Adrenal gland (tissue), 12 donors: ENCODE data around the gene SSC5D. TPM values are rescaled to one million over a fixed set of nuclear protein-coding genes. Genes with fewer than 3 reads are reported as not detected.

ENCODE experiments used
- DNase-seq, 7 donors: peaks; one replicate each; pipeline ENCODE4 v3.0.0-alpha.2; 2019 to 2020
- H3K27ac ChIP-seq, 5 donors: fragments of 200-600 bp; sonication (generic) in 4 of 5; 1 replicate in 3 of 5; 2 replicates in 2 of 5; pipeline versions ENCODE4 v1.5.1 to v1.8.0; 2016 to 2020; ENCODE audit warnings: mild to moderate bottlenecking in 1 of 5
- H3K27me3 ChIP-seq: fragments of 200-600 bp; 2 replicates; pipeline ENCODE4 v1.8.0; 2021
- H3K36me3 ChIP-seq, 2 donors: fragments of 200-600 bp; replicated peaks in 1 of 2; 1 replicate in 1 of 2; 2 replicates in 1 of 2; pipeline versions ENCODE4 v1.5.1 to v1.8.0; 2018 to 2022
- H3K4me1 ChIP-seq, 2 donors: fragments of 200-600 bp; replicated peaks in 1 of 2; 1 replicate in 1 of 2; 2 replicates in 1 of 2; pipeline versions ENCODE4 v1.5.1 to v1.8.0; 2018 to 2021
- H3K4me3 ChIP-seq, 4 donors: fragments of 200-600 bp; sonication (generic) in 3 of 4; one replicate each; pipeline ENCODE4 v1.5.1; 2016 to 2018
- H3K9me3 ChIP-seq, 3 donors: fragments of 200-600 bp; sonication (generic) in 1 of 3; replicated peaks in 1 of 3; 1 replicate in 2 of 3; 2 replicates in 1 of 3; pipeline versions ENCODE4 v1.5.1 to v1.8.0; 2016 to 2021
- CTCF ChIP-seq, 6 experiments: fragments of 450-650 bp in 4 of 6; fragments of 200-600 bp in 2 of 6; sonication (generic) in 1 of 6; IDR thresholded peaks; 1 replicate in 5 of 6; 2 replicates in 1 of 6; pipeline versions ENCODE4 v1.5.1 to v1.8.0; 2016 to 2021; ENCODE audit warnings: antibody characterized with exemption in 6 of 6, mild to moderate bottlenecking in 2 of 6, moderate library complexity in 1 of 6
- POLR2A ChIP-seq, 2 donors: fragments of 450-650 bp; IDR thresholded peaks; one replicate each; pipeline ENCODE4 v1.6.1; 2017; ENCODE audit warnings: antibody characterized with exemption in 2 of 2, mild to moderate bottlenecking in 2 of 2, moderate library complexity in 1 of 2
- WGBS, 4 donors: extraction: QIAGEN DNeasy Blood & Tissue Kit in 2 of 4; methylation state at CpG; one replicate each; pipeline versions ENCODE4 v1.1.5 to v1.1.7; 2013 to 2017; 5-methylcytosine and 5-hydroxymethylcytosine counted together
- intact Hi-C, 2 donors: fragments of 100-400 bp; cut with DNase I; formaldehyde crosslinking; loops; one replicate each; pipeline versions ENCODE4 v1.14.1 to v1.15.0; 2022 to 2023
- polyA plus RNA-seq, 3 donors: library from polyadenylated mRNA; stranded (reverse); fragments of 200-250 nt in 2 of 3; fragments of 350-450 nt in 1 of 3; fragmentation: Illumina TruSeq in 1 of 3; extraction: RNeasy Lipid Tissue Mini Kit (QIAGEN cat#74804) in 1 of 3; gene quantifications; one replicate each; pipeline ENCODE4 v1.2.3, GENCODE V29; 2013 to 2014
- total RNA-seq, 9 donors: library from RNA; depleted of rRNA in 4 of 9; stranded (reverse); fragments of >200 nt in 4 of 9; fragments of 120-200 nt in 1 of 9; fragmentation: NEBNext Ultra II Directional in 1 of 9; extraction: Animal tissue kit (Norgen Biotek cat#: 25700) in 1 of 9; gene quantifications; one replicate each; pipeline versions ENCODE4 v1.1.0 to v1.2.4, GENCODE V29; 2013 to 2023
- donor health status: healthy with polysubstance abuse.
- donor health status: Bipolar disorder and iron deficiency.
- donor health status: DM: yes; HTN: yes; CAD: no.
- donor health status: DM: no; HTN: no; CAD: no.
- donor health status: DM: no; HTN: no; CAD: no.
- donor health status: DM: yes; HTN: yes; CAD: no.

The SSC5D gene
- total and polyA plus RNA-seq, 12 donors, result 0.33 to 10.0 (median 4.4) TPM

- DNase-seq, result no peak
- H3K9me3 ChIP-seq, result no peaks in the 10 kb centered on the region
- H3K4me1 ChIP-seq, result no peaks in the 10 kb centered on the region
- peaks cover 3% of the 10 kb centered on the region for H3K27me3 ChIP-seq
- no peak overlapping the region for H3K4me3 ChIP-seq
- intact Hi-C loops, result no loop called here
- H3K36me3 ChIP-seq, result no peaks in the 10 kb centered on the region
- 41 to 66% (median 49%) methylated on average over 12 of the region's 12 CpGs for WGBS, 4 donors
- H3K27ac ChIP-seq, result no peak overlapping the region
- TF ChIP-seq CTCF (IDR thresholded peaks at IDR 0.05) (no peak), POLR2A (IDR thresholded peaks at IDR 0.05) (no peak)
These were observed 75.0 kb downstream of the SSC5D start for GRCh38 chr19:55563261-55563690.

- Histone ChIP-seq H3K36me3 (no peaks in the 10 kb centered on the region), H3K9me3 (no peaks in the 10 kb centered on the region), H3K4me1 (no peaks in the 10 kb centered on the region), H3K27me3 (peaks cover 3% of the 10 kb centered on the region), H3K4me3 (no peak overlapping the region), H3K27ac (no peak overlapping the region)
- no peak for TF ChIP-seq CTCF (IDR thresholded peaks at IDR 0.05)
- no peak for TF ChIP-seq POLR2A (IDR thresholded peaks at IDR 0.05)
- 37 to 48% (median 39%) methylated on average over 9 of the region's 9 CpGs for WGBS, 4 donors
- no peak for DNase-seq
- intact Hi-C loops, result no loop called here
These were observed 78.6 kb downstream of the SSC5D start for GRCh38 chr19:55566823-55567222.

GRCh38 chr19:55567708-55568328 lies 79.6 kb downstream of the SSC5D start:
- intact Hi-C loops, result no loop called here
- Histone ChIP-seq H3K36me3 (no peaks in the 10 kb centered on the region), H3K27ac (no peak overlapping the region), H3K4me3 (no peak overlapping the region), H3K4me1 (no peaks in the 10 kb centered on the region), H3K27me3 (peaks cover 3% of the 10 kb centered on the region), H3K9me3 (no peaks in the 10 kb centered on the region)
- no peak for DNase-seq
- TF ChIP-seq POLR2A (IDR thresholded peaks at IDR 0.05), result no peak
- TF ChIP-seq CTCF (IDR thresholded peaks at IDR 0.05), result no peak

Other genes starting within 250 kb of the SSC5D start
- gene PPP6R1, start 229.4 kb upstream of the SSC5D start, total RNA-seq, result 100 to 1,000 TPM in 2 of 9 donors, 10 to 100 TPM in 7; 28.9 to 116 (median 87.2) TPM
- 100 to 1,000 TPM in 1 of 3 donors, 10 to 100 TPM in 2; 33.4 to 102 (median 56.1) TPM for gene PPP6R1, start 229.4 kb upstream of the SSC5D start, polyA plus RNA-seq
- 10 to 100 TPM; 22.0 to 46.0 (median 31.8) TPM for gene HSPBP1, start 208.3 kb upstream of the SSC5D start, total RNA-seq
- gene HSPBP1, start 208.3 kb upstream of the SSC5D start, polyA plus RNA-seq, result 10 to 100 TPM; 18.8 to 49.8 (median 49.2) TPM
- gene BRSK1, start 204.4 kb upstream of the SSC5D start, total RNA-seq, result 10 to 100 TPM in 7 of 9 donors, 1 to 10 TPM in 2; 2.0 to 24.9 (median 13.1) TPM
- 10 to 100 TPM in 2 of 3 donors, 1 to 10 TPM in 1; 7.2 to 64.3 (median 27.6) TPM for gene BRSK1, start 204.4 kb upstream of the SSC5D start, polyA plus RNA-seq
- 10 to 100 TPM in 2 of 9 donors, 1 to 10 TPM in 6, under 1 TPM in 1; 0.11 to 20.8 (median 7.9) TPM for gene TMEM150B, start 163.1 kb upstream of the SSC5D start, total RNA-seq
- 1 to 10 TPM in 2 of 3 donors, under 1 TPM in 1; 0.51 to 4.7 (median 2.5) TPM for gene TMEM150B, start 163.1 kb upstream of the SSC5D start, polyA plus RNA-seq
- 10 to 100 TPM in 6 of 9 donors, 1 to 10 TPM in 3; 3.9 to 38.3 (median 14.9) TPM for gene KMT5C, start 148.6 kb upstream of the SSC5D start, total RNA-seq
- gene KMT5C, start 148.6 kb upstream of the SSC5D start, polyA plus RNA-seq, result 10 to 100 TPM in 2 of 3 donors, 1 to 10 TPM in 1; 1.4 to 56.7 (median 30.3) TPM
- under 1 TPM in 2 of 9 donors, not detected in 7; 0.17 to 0.18 TPM for gene COX6B2, start 133.7 kb upstream of the SSC5D start, total RNA-seq
- not detected for gene COX6B2, start 133.7 kb upstream of the SSC5D start, polyA plus RNA-seq
- not detected for gene GARIN5B, start 125.2 kb upstream of the SSC5D start, total RNA-seq
- not detected for gene GARIN5B, start 125.2 kb upstream of the SSC5D start, polyA plus RNA-seq
- under 1 TPM in 2 of 9 donors, not detected in 7; 0.17 to 0.28 TPM for gene IL11, start 118.0 kb upstream of the SSC5D start, total RNA-seq
- gene IL11, start 118.0 kb upstream of the SSC5D start, polyA plus RNA-seq, result 1 to 10 TPM in 1 of 3 donors, under 1 TPM in 1, not detected in 1; 0.24 to 1.1 TPM
- 1 to 10 TPM in 2 of 9 donors, under 1 TPM in 1, not detected in 6; 0.55 to 2.3 (median 1.1) TPM for gene TMEM190, start 111.6 kb upstream of the SSC5D start, total RNA-seq
- 10 to 100 TPM in 1 of 3 donors, 1 to 10 TPM in 1, under 1 TPM in 1; 0.62 to 63.0 (median 4.7) TPM for gene TMEM190, start 111.6 kb upstream of the SSC5D start, polyA plus RNA-seq
- gene TMEM238, start 104.1 kb upstream of the SSC5D start, total RNA-seq, result 1 to 10 TPM in 8 of 9 donors, under 1 TPM in 1; 0.28 to 9.3 (median 2.9) TPM
- under 1 TPM in 1 of 3 donors, not detected in 2; 0.13 TPM for gene TMEM238, start 104.1 kb upstream of the SSC5D start, polyA plus RNA-seq
- 1,000 to 10,000 TPM in 4 of 9 donors, 100 to 1,000 TPM in 5; 194 to 2,378 (median 694) TPM for gene RPL28, start 102.5 kb upstream of the SSC5D start, total RNA-seq
- 1,000 to 10,000 TPM in 2 of 3 donors, 100 to 1,000 TPM in 1; 577 to 2,804 (median 2,164) TPM for gene RPL28, start 102.5 kb upstream of the SSC5D start, polyA plus RNA-seq
- 10 to 100 TPM; 13.0 to 57.1 (median 20.3) TPM for gene UBE2S, start 80.6 kb upstream of the SSC5D start, total RNA-seq
- 10 to 100 TPM in 2 of 3 donors, 1 to 10 TPM in 1; 8.8 to 18.0 (median 11.9) TPM for gene UBE2S, start 80.6 kb upstream of the SSC5D start, polyA plus RNA-seq
- gene SHISA7, start 45.1 kb upstream of the SSC5D start, total RNA-seq, result under 1 TPM in 5 of 9 donors, not detected in 4; 0.08 to 0.49 (median 0.20) TPM
- 1 to 10 TPM in 2 of 3 donors, under 1 TPM in 1; 0.47 to 1.3 (median 1.1) TPM for gene SHISA7, start 45.1 kb upstream of the SSC5D start, polyA plus RNA-seq
- gene ISOC2, start 26.8 kb upstream of the SSC5D start, total RNA-seq, result 100 to 1,000 TPM in 1 of 9 donors, 10 to 100 TPM in 8; 58.2 to 181 (median 78.3) TPM
- 100 to 1,000 TPM in 1 of 3 donors, 10 to 100 TPM in 2; 18.1 to 119 (median 75.0) TPM for gene ISOC2, start 26.8 kb upstream of the SSC5D start, polyA plus RNA-seq
- not detected for gene C19orf85, start 23.7 kb upstream of the SSC5D start, total RNA-seq
- not detected for gene C19orf85, start 23.7 kb upstream of the SSC5D start, polyA plus RNA-seq
- 10 to 100 TPM in 3 of 9 donors, 1 to 10 TPM in 5, under 1 TPM in 1; 0.83 to 27.9 (median 8.7) TPM for gene ZNF628, start 11.8 kb upstream of the SSC5D start, total RNA-seq
- 10 to 100 TPM in 1 of 3 donors, 1 to 10 TPM in 1, under 1 TPM in 1; 0.04 to 17.5 (median 3.7) TPM for gene ZNF628, start 11.8 kb upstream of the SSC5D start, polyA plus RNA-seq
- gene NAT14, start 3.2 kb upstream of the SSC5D start, total RNA-seq, result 10 to 100 TPM in 6 of 9 donors, 1 to 10 TPM in 3; 4.9 to 46.7 (median 18.3) TPM
- 100 to 1,000 TPM in 1 of 3 donors, 10 to 100 TPM in 1, 1 to 10 TPM in 1; 6.2 to 108 (median 53.8) TPM for gene NAT14, start 3.2 kb upstream of the SSC5D start, polyA plus RNA-seq
- gene SBK2, start 48.7 kb downstream of the SSC5D start, total RNA-seq, result not detected
- gene SBK2, start 48.7 kb downstream of the SSC5D start, polyA plus RNA-seq, result not detected
- gene SBK3, start 57.1 kb downstream of the SSC5D start, total RNA-seq, result under 1 TPM in 2 of 9 donors, not detected in 7; 0.18 to 0.68 TPM
- under 1 TPM in 1 of 3 donors, not detected in 2; 0.10 TPM for gene SBK3, start 57.1 kb downstream of the SSC5D start, polyA plus RNA-seq
- gene ZNF579, start 92.4 kb downstream of the SSC5D start, total RNA-seq, result 10 to 100 TPM in 2 of 9 donors, 1 to 10 TPM in 7; 2.1 to 15.8 (median 7.9) TPM
- gene ZNF579, start 92.4 kb downstream of the SSC5D start, polyA plus RNA-seq, result 10 to 100 TPM in 2 of 3 donors, 1 to 10 TPM in 1; 2.8 to 27.1 (median 12.2) TPM
- 10 to 100 TPM in 4 of 9 donors, 1 to 10 TPM in 5; 4.4 to 19.7 (median 9.2) TPM for gene FIZ1, start 111.1 kb downstream of the SSC5D start, total RNA-seq
- gene FIZ1, start 111.1 kb downstream of the SSC5D start, polyA plus RNA-seq, result 10 to 100 TPM in 2 of 3 donors, 1 to 10 TPM in 1; 6.3 to 19.6 (median 15.2) TPM
- gene ZNF524, start 111.9 kb downstream of the SSC5D start, total RNA-seq, result 10 to 100 TPM in 8 of 9 donors, 1 to 10 TPM in 1; 7.7 to 83.7 (median 24.6) TPM
- 10 to 100 TPM in 2 of 3 donors, under 1 TPM in 1; 0.93 to 57.6 (median 57.1) TPM for gene ZNF524, start 111.9 kb downstream of the SSC5D start, polyA plus RNA-seq
- gene ZNF865, start 117.2 kb downstream of the SSC5D start, total RNA-seq, result 10 to 100 TPM in 5 of 9 donors, 1 to 10 TPM in 3, under 1 TPM in 1; 0.72 to 19.6 (median 10.3) TPM
- 10 to 100 TPM in 2 of 3 donors, 1 to 10 TPM in 1; 2.0 to 24.7 (median 11.7) TPM for gene ZNF865, start 117.2 kb downstream of the SSC5D start, polyA plus RNA-seq
- gene ZNF784, start 136.1 kb downstream of the SSC5D start, total RNA-seq, result 10 to 100 TPM in 3 of 9 donors, 1 to 10 TPM in 6; 5.4 to 16.3 (median 9.7) TPM
- 10 to 100 TPM in 1 of 3 donors, 1 to 10 TPM in 2; 3.5 to 13.6 (median 8.3) TPM for gene ZNF784, start 136.1 kb downstream of the SSC5D start, polyA plus RNA-seq
- gene ZNF580, start 152.6 kb downstream of the SSC5D start, total RNA-seq, result 10 to 100 TPM in 8 of 9 donors, 1 to 10 TPM in 1; 8.0 to 68.7 (median 42.0) TPM
- gene ZNF580, start 152.6 kb downstream of the SSC5D start, polyA plus RNA-seq, result 100 to 1,000 TPM in 1 of 3 donors, 10 to 100 TPM in 2; 16.6 to 101 (median 97.5) TPM
- gene ZNF581, start 155.2 kb downstream of the SSC5D start, total RNA-seq, result 10 to 100 TPM; 11.2 to 55.7 (median 22.7) TPM
- gene ZNF581, start 155.2 kb downstream of the SSC5D start, polyA plus RNA-seq, result 10 to 100 TPM in 2 of 3 donors, 1 to 10 TPM in 1; 8.7 to 23.3 (median 22.4) TPM
- 10 to 100 TPM; 21.7 to 42.8 (median 27.3) TPM for gene CCDC106, start 159.8 kb downstream of the SSC5D start, total RNA-seq
- gene CCDC106, start 159.8 kb downstream of the SSC5D start, polyA plus RNA-seq, result 10 to 100 TPM; 14.8 to 63.8 (median 42.8) TPM
- gene U2AF2, start 166.6 kb downstream of the SSC5D start, total RNA-seq, result 100 to 1,000 TPM in 6 of 9 donors, 10 to 100 TPM in 3; 76.0 to 178 (median 119) TPM
- 100 to 1,000 TPM in 1 of 3 donors, 10 to 100 TPM in 2; 58.9 to 243 (median 85.3) TPM for gene U2AF2, start 166.6 kb downstream of the SSC5D start, polyA plus RNA-seq
- gene EPN1, start 186.8 kb downstream of the SSC5D start, total RNA-seq, result 100 to 1,000 TPM in 8 of 9 donors, 10 to 100 TPM in 1; 20.1 to 235 (median 162) TPM
- 100 to 1,000 TPM in 1 of 3 donors, 10 to 100 TPM in 2; 27.8 to 151 (median 77.1) TPM for gene EPN1, start 186.8 kb downstream of the SSC5D start, polyA plus RNA-seq
- gene NLRP9, start 250.0 kb downstream of the SSC5D start, total RNA-seq, result not detected
- not detected for gene NLRP9, start 250.0 kb downstream of the SSC5D start, polyA plus RNA-seq